H1 (cell line): Measurements from ENCODE around the gene TNIK. TPM values are rescaled to one million over a fixed set of nuclear protein-coding genes. Genes with fewer than 3 reads are reported as not detected.

Experiments
- CTCF ChIA-PET: fragments of 300-600 bp; sonication (Branson Sonifier 250); formaldehyde crosslinking; loops from one replicate; lab custom pipeline; 2021; ENCODE audit not compliant: partially characterized antibody; lab: Charles Lee
- POLR2A ChIA-PET: fragments of 300-600 bp; sonication (Branson Sonifier 250); formaldehyde crosslinking; loops from one replicate; lab custom pipeline; 2021; ENCODE audit warnings: inconsistent platforms; ENCODE audit not compliant: partially characterized antibody; lab: Charles Lee
- DNase-seq, 2 experiments: peaks; one replicate each; pipeline versions ENCODE4 v3.0.0 to v3.0.0-alpha.2; 2010 to 2022; ENCODE audit warnings: low spot score in 2 of 2, low read depth in 1 of 2, mixed read lengths in 1 of 2
- FAIRE-seq: peaks from 2 replicates; lab custom pipeline; 2011; peaks lifted over from hg19 to GRCh38; lab: Jason Lieb, UNC
- H2AFZ ChIP-seq: 2 replicates; pipeline ENCODE4 v1.8.1; 2012; ENCODE audit warnings: low read length, inconsistent platforms
- H2AK5ac ChIP-seq: 2 replicates; pipeline ENCODE4 v1.6.1; 2013; ENCODE audit warnings: low read depth, low read length
- H2BK120ac ChIP-seq: replicated peaks from 2 replicates; pipeline ENCODE3; 2013; ENCODE audit warnings: low read depth, low read length, inconsistent platforms
- H2BK12ac ChIP-seq: 2 replicates; pipeline ENCODE4 v1.6.1; 2013; ENCODE audit warnings: low read depth, low read length
- H2BK15ac ChIP-seq: 2 replicates; pipeline ENCODE4 v1.6.1; 2013; ENCODE audit warnings: low read length
- H2BK20ac ChIP-seq: 2 replicates; pipeline ENCODE4 v1.6.1; 2013; ENCODE audit warnings: low read length
- H2BK5ac ChIP-seq: 2 replicates; pipeline ENCODE4 v1.6.1; 2013; ENCODE audit warnings: low read depth, low read length
- H3K14ac ChIP-seq: 2 replicates; pipeline ENCODE4 v1.6.1; 2013; ENCODE audit warnings: inconsistent platforms; ENCODE audit not compliant: insufficient read length
- H3K18ac ChIP-seq: 2 replicates; pipeline ENCODE4 v1.6.1; 2013; ENCODE audit warnings: low read length; ENCODE audit errors: extremely low read depth
- H3K23ac ChIP-seq: 2 replicates; pipeline ENCODE4 v1.6.1; 2013; ENCODE audit warnings: inconsistent platforms; ENCODE audit not compliant: insufficient read length
- H3K23me2 ChIP-seq: 2 replicates; pipeline ENCODE4 v1.6.1; 2013; ENCODE audit warnings: low read depth, low read length
- H3K27ac ChIP-seq: 2 replicates; pipeline ENCODE4 v1.6.1; 2011; ENCODE audit warnings: low read depth, low read length, inconsistent platforms
- H3K27me3 ChIP-seq, 4 experiments: replicated peaks in 1 of 4; 1 replicate in 1 of 4; 2 replicates in 3 of 4; pipeline versions ENCODE4 v1.6.1 to v1.8.1; 2011 to 2013; ENCODE audit warnings: low read length in 3 of 4, mild to moderate bottlenecking in 3 of 4, inconsistent platforms in 2 of 4, mixed read lengths in 2 of 4, moderate library complexity in 1 of 4; ENCODE audit not compliant: control insufficient read depth in 3 of 4, insufficient read depth in 3 of 4; ENCODE audit errors: extremely low read depth in 1 of 4
- H3K36me3 ChIP-seq, 4 experiments: 2 replicates each; pipeline versions ENCODE4 v1.6.1 to v1.8.1; 2011 to 2013; ENCODE audit warnings: mild to moderate bottlenecking in 4 of 4, low read length in 3 of 4, moderate library complexity in 2 of 4, control low read depth in 1 of 4, inconsistent platforms in 1 of 4; ENCODE audit not compliant: insufficient read depth in 4 of 4, control insufficient read depth in 2 of 4
- H3K4ac ChIP-seq: replicated peaks from 2 replicates; pipeline ENCODE3; 2013; ENCODE audit warnings: low read length, low read depth, mixed read lengths, inconsistent platforms; ENCODE audit not compliant: insufficient read length
- H3K4me1 ChIP-seq, 4 experiments: replicated peaks in 1 of 4; 1 replicate in 1 of 4; 2 replicates in 3 of 4; pipeline versions ENCODE4 v1.6.1 to v1.8.1; 2011 to 2013; ENCODE audit warnings: low read length in 3 of 4, inconsistent platforms in 2 of 4, mixed read lengths in 1 of 4; ENCODE audit not compliant: insufficient read depth in 4 of 4, control insufficient read depth in 3 of 4
- H3K4me2 ChIP-seq, 2 experiments: 2 replicates each; pipeline versions ENCODE4 v1.6.1 to v1.8.1; 2011 to 2013; ENCODE audit warnings: low read depth in 2 of 2, low read length in 2 of 2, control low read depth in 1 of 2, inconsistent platforms in 1 of 2, mild to moderate bottlenecking in 1 of 2; ENCODE audit not compliant: insufficient read depth in 1 of 2
- H3K4me3 ChIP-seq, 4 experiments: fragments of 200-600, 300-600 bp in 1 of 4; sonication (generic), shearing (Covaris generic), sonication (Bioruptor Twin) in 1 of 4; 2 replicates each; pipeline versions ENCODE4 v1.5.1 to v1.8.1; 2011 to 2016; ENCODE audit warnings: low read length in 4 of 4, low read depth in 3 of 4, control low read depth in 2 of 4, inconsistent platforms in 2 of 4, mild to moderate bottlenecking in 2 of 4, mixed read lengths in 1 of 4, moderate library complexity in 1 of 4; ENCODE audit not compliant: insufficient read depth in 2 of 4; ENCODE audit errors: extremely low read depth in 1 of 4
- H3K56ac ChIP-seq: replicated peaks from 2 replicates; pipeline ENCODE3; 2013; ENCODE audit warnings: low read depth, mild to moderate bottlenecking, mixed read lengths, low read length, inconsistent platforms; ENCODE audit not compliant: insufficient read length
- H3K79me1 ChIP-seq: 2 replicates; pipeline ENCODE4 v1.6.1; 2013; ENCODE audit warnings: low read depth, low read length, control low read depth
- H3K79me2 ChIP-seq, 2 experiments: 2 replicates each; pipeline versions ENCODE4 v1.6.1 to v1.8.1; 2012 to 2013; ENCODE audit warnings: low read length in 2 of 2, mild to moderate bottlenecking in 2 of 2, inconsistent platforms in 1 of 2; ENCODE audit not compliant: insufficient read depth in 2 of 2, control insufficient read depth in 1 of 2
- H3K9ac ChIP-seq, 4 experiments: replicated peaks in 1 of 4; 1 replicate in 1 of 4; 2 replicates in 3 of 4; pipeline versions ENCODE4 v1.6.1 to v1.8.1; 2011 to 2013; ENCODE audit warnings: low read depth in 3 of 4, low read length in 3 of 4, control low read depth in 2 of 4, mild to moderate bottlenecking in 2 of 4, moderate library complexity in 2 of 4, inconsistent platforms in 1 of 4; ENCODE audit errors: extremely low read depth in 1 of 4
- H3K9me3 ChIP-seq, 2 experiments: 2 replicates each; pipeline versions ENCODE4 v1.6.1 to v1.8.1; 2012 to 2013; ENCODE audit warnings: mild to moderate bottlenecking in 2 of 2, moderate library complexity in 2 of 2, control low read depth in 1 of 2, inconsistent platforms in 1 of 2, low read depth in 1 of 2, low read length in 1 of 2, mixed read lengths in 1 of 2; ENCODE audit not compliant: insufficient read depth in 2 of 2
- H4K20me1 ChIP-seq, 2 experiments: replicated peaks in 1 of 2; 2 replicates each; pipeline versions ENCODE3 to v1.8.1; 2011 to 2013; ENCODE audit warnings: inconsistent platforms in 2 of 2, low read length in 2 of 2, mild to moderate bottlenecking in 1 of 2; ENCODE audit not compliant: insufficient read depth in 2 of 2, control insufficient read depth in 1 of 2
- H4K5ac ChIP-seq: 2 replicates; pipeline ENCODE4 v1.6.1; 2013; ENCODE audit warnings: low read length, low read depth, mixed read lengths, inconsistent platforms; ENCODE audit not compliant: insufficient read length
- H4K8ac ChIP-seq: 2 replicates; pipeline ENCODE4 v1.8.0; 2013; ENCODE audit warnings: mild to moderate bottlenecking, moderate library complexity, low read length, inconsistent platforms; ENCODE audit not compliant: insufficient read depth; ENCODE audit errors: extremely low read depth
- H4K91ac ChIP-seq: replicated peaks from 2 replicates; pipeline ENCODE3; 2013; ENCODE audit warnings: low read length, mixed read lengths, inconsistent platforms; ENCODE audit not compliant: insufficient read length
- BRCA1 ChIP-seq: IDR thresholded peaks from 2 replicates; pipeline ENCODE4 v1.6.1; 2012; ENCODE audit warnings: low read depth, low read length, improper control_type of control experiment
- CHD1 ChIP-seq: IDR thresholded peaks from 2 replicates; pipeline ENCODE4 v1.6.1; 2012; ENCODE audit warnings: low read depth, low read length, improper control_type of control experiment
- CREB1 ChIP-seq: IDR thresholded peaks from 2 replicates; pipeline ENCODE4 v1.6.1; 2012; ENCODE audit warnings: inconsistent platforms
- HDAC2 ChIP-seq, 2 experiments: fragments of 300-600 bp in 1 of 2; sonication (generic) in 1 of 2; IDR thresholded peaks; 2 replicates each; pipeline ENCODE4 v1.6.1; 2011 to 2012; ENCODE audit warnings: low read depth in 2 of 2, low read length in 2 of 2, mild to moderate bottlenecking in 2 of 2, moderate library complexity in 2 of 2, borderline replicate concordance in 1 of 2, inconsistent platforms in 1 of 2
- KDM5A ChIP-seq: fragments of 200-600 bp; IDR thresholded peaks from 2 replicates; pipeline ENCODE4 v1.7.1; 2012; ENCODE audit warnings: mild to moderate bottlenecking, low read length, inconsistent platforms, mixed read lengths
- POU5F1 ChIP-seq: IDR thresholded peaks from 2 replicates; pipeline ENCODE4 v1.6.1; 2011; ENCODE audit warnings: low read depth, mild to moderate bottlenecking, low read length, moderate library complexity
- RFX5 ChIP-seq: IDR thresholded peaks from 2 replicates; pipeline ENCODE4 v1.6.1; 2011; ENCODE audit warnings: low read depth, low read length, improper control_type of control experiment, borderline replicate concordance
- ZNF274 ChIP-seq: IDR thresholded peaks from 2 replicates; pipeline ENCODE4 v1.7.0; 2012; ENCODE audit warnings: low read length, borderline replicate concordance; ENCODE audit errors: extremely low read depth
- WGBS, 2 experiments: shearing (Covaris generic) in 1 of 2; methylation state at CpG; one replicate each; pipeline versions ENCODE4 v1.1.6 to v1.1.7; 2013 to 2015; ENCODE audit warnings: low lambda C conversion rate in 2 of 2, mixed read lengths in 2 of 2, inconsistent platforms in 1 of 2, low coverage in 1 of 2, missing lambda C conversion rate in 1 of 2; ENCODE audit not compliant: insufficient replicate concordance in 2 of 2, insufficient coverage in 1 of 2, insufficient read length in 1 of 2; ENCODE audit errors: extremely low coverage in 1 of 2, missing lambda C conversion rate in 1 of 2; 5-methylcytosine and 5-hydroxymethylcytosine counted together
- polyA plus RNA-seq, 7 experiments: library from polyadenylated mRNA; depleted of rRNA in 3 of 7; stranded (reverse) in 5 of 7; unstranded in 2 of 7; fragments of >200 nt in 5 of 7; fragments of 200-250 nt in 2 of 7; gene quantifications; 1 replicate in 5 of 7; 2 replicates in 1 of 7; 4 replicates in 1 of 7; pipeline versions ENCODE4 v1.2.1 to v1.2.3, GENCODE V29; 2011 to 2013; ENCODE audit warnings: missing spikeins in 2 of 7, mixed read lengths in 2 of 7
- total RNA-seq: library from RNA; stranded (reverse); fragmentation: NEBNext Ultra II Directional; extraction: Animal tissue kit (Norgen Biotek cat#: 25700); gene quantifications from 2 replicates; pipeline ENCODE4 v1.2.1, GENCODE V29; 2021
- TF ChIP-seq, protein P1 (sequence below): IDR thresholded peaks from 2 replicates; pipeline ENCODE4 v1.6.1; 2011; ENCODE audit warnings: low read length, improper control_type of control experiment

Gene TNIK
- total and polyA plus RNA-seq, 2 of the 8 experiments (the other 6 are each of a cell fraction or from before 2014, with no cell fraction given) = 7.4 to 42.0 TPM

DNA sequence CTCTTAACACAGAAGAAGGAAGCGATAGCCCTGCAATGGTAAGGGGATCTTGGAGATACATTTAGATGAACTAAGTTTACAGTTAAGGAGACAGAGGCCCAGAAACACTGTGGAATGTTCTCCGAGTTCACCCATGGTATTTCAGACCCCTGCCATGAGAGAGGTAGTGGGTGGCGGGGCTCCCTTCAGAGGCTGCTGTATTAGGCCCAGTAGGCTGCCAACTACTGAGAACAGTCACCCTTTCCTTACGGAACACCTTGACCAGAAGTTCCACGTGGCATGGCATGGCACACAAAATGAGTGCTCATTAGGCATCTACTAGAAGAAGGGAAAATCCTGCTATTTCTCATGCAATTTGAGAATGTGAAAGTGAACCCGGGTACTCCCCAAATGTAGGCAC, 195.4 kb downstream of the TNIK start:
- H4K5ac ChIP-seq = no peak overlapping the region
- no peak overlapping the region for H2BK5ac ChIP-seq
- no peak overlapping the region for H3K23ac ChIP-seq
- H2AK5ac ChIP-seq = no peak overlapping the region
- ChIA-PET CTCF (no interaction called here), POLR2A (interaction anchor here (0.9 kb wide), 1 partner anchor 25 kb away, joined by 3 read pairs; no protein-coding TSS in a partner anchor)
- no peak for FAIRE-seq
- no peak overlapping the region for H2BK120ac ChIP-seq
- no peak overlapping the region for H3K4ac ChIP-seq
- H3K27me3 ChIP-seq = no peaks in the 10 kb centered on the region
- no peak overlapping the region for H3K18ac ChIP-seq
- no peak overlapping the region for H2AFZ ChIP-seq
- H3K4me3 ChIP-seq = no peak overlapping the region
- no peak overlapping the region for H3K4me2 ChIP-seq
- H3K79me1 ChIP-seq = no peaks in the 10 kb centered on the region
- H3K79me2 ChIP-seq = peaks cover 0 to 8% of the 10 kb centered on the region in 2 experiments; a peak in 1 of 4 replicates
- no peak overlapping the region for H3K56ac ChIP-seq
- H2BK15ac ChIP-seq = no peak overlapping the region
- no peak overlapping the region; the same call in 1 of the 2 replicates for H2BK12ac ChIP-seq
- peaks cover 3 to 6% (median 5%) of the 10 kb centered on the region in 4 experiments; a peak in 5 of 7 replicates for H3K4me1 ChIP-seq
- H4K8ac ChIP-seq = no peak overlapping the region
- H3K9me3 ChIP-seq = no peaks in the 10 kb centered on the region
- H4K20me1 ChIP-seq = no peaks in the 10 kb centered on the region
- TF ChIP-seq BRCA1 (no peak), KDM5A (no peak), ZNF274 (no peak), CHD1 (no peak), HDAC2 (IDR thresholded peaks at IDR 0.05; ENCODE audit: borderline replicate concordance in 1 of 2, low read depth in 2 of 2, low read length in 2 of 2) (no peak), RFX5 (no peak), CREB1 (no peak), POU5F1 (no peak)
- TF ChIP-seq, protein P1, sequence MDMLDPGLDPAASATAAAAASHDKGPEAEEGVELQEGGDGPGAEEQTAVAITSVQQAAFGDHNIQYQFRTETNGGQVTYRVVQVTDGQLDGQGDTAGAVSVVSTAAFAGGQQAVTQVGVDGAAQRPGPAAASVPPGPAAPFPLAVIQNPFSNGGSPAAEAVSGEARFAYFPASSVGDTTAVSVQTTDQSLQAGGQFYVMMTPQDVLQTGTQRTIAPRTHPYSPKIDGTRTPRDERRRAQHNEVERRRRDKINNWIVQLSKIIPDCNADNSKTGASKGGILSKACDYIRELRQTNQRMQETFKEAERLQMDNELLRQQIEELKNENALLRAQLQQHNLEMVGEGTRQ = no peak
- TF ChIP-seq, all 59 proteins: peak for 0
- no peak overlapping the region for H4K91ac ChIP-seq
- H3K9ac ChIP-seq = no peak overlapping the region
- no peak overlapping the region for H2BK20ac ChIP-seq
- DNase-seq = no peak
- no peak overlapping the region for H3K27ac ChIP-seq
- no peaks in the 10 kb centered on the region for H3K36me3 ChIP-seq
- H3K14ac ChIP-seq = no peak overlapping the region
- 85% methylated on average over 6 of the region's 6 CpGs; no CpG with 5 or more reads in 1 of the 2 experiments for WGBS, 2 experiments
- no peaks in the 10 kb centered on the region for H3K23me2 ChIP-seq
